Liver (tissue), 9 donors: ENCODE measurements around the gene CLN5. TPM values are rescaled to one million over a fixed set of nuclear protein-coding genes. Genes with fewer than 3 reads are reported as not detected.
A peak's percentile ranks its signal among the peaks of the same experiment; 100 is the strongest.
"Not testable (repeated sequence)": the region's sequence is repeated elsewhere in the genome, so short reads cannot be mapped to it uniquely, and the experiment has no call there.

ENCODE experiments used
- DNase-seq: peaks from one replicate; pipeline ENCODE4 v3.0.0-alpha.2; 2017; ENCODE audit warnings: low spot score
- H3K27ac ChIP-seq, 2 donors: one replicate each; pipeline ENCODE4 v1.7.0; 2013; ENCODE audit warnings: inconsistent platforms in 2 of 2, low read length in 2 of 2, control low read depth in 1 of 2, low read depth in 1 of 2, mild to moderate bottlenecking in 1 of 2
- H3K27me3 ChIP-seq, 4 donors: one replicate each; pipeline versions ENCODE4 v1.6.1 to v1.7.0; 2013; ENCODE audit warnings: low read length in 3 of 4, inconsistent platforms in 1 of 4, mild to moderate bottlenecking in 1 of 4, moderate library complexity in 1 of 4; ENCODE audit not compliant: control insufficient read depth in 4 of 4, insufficient read depth in 4 of 4
- H3K36me3 ChIP-seq, 4 donors: one replicate each; pipeline versions ENCODE4 v1.6.1 to v1.7.0; 2013; ENCODE audit warnings: low read length in 3 of 4, mild to moderate bottlenecking in 3 of 4, low read depth in 1 of 4, moderate library complexity in 1 of 4; ENCODE audit not compliant: control insufficient read depth in 4 of 4, insufficient read depth in 3 of 4
- H3K4me1 ChIP-seq, 4 donors: one replicate each; pipeline versions ENCODE4 v1.6.1 to v1.7.0; 2013; ENCODE audit warnings: low read length in 3 of 4, mild to moderate bottlenecking in 3 of 4, moderate library complexity in 1 of 4; ENCODE audit not compliant: control insufficient read depth in 4 of 4, insufficient read depth in 4 of 4
- H3K4me3 ChIP-seq, 3 donors: one replicate each; pipeline versions ENCODE4 v1.6.1 to v1.7.0; 2013; ENCODE audit warnings: low read length in 3 of 3, control low read depth in 1 of 3, low read depth in 1 of 3, mild to moderate bottlenecking in 1 of 3
- H3K9ac ChIP-seq, 2 donors: one replicate each; pipeline ENCODE4 v1.7.0; 2013; ENCODE audit warnings: low read length in 2 of 2, mild to moderate bottlenecking in 2 of 2, moderate library complexity in 2 of 2, control low read depth in 1 of 2, low read depth in 1 of 2
- H3K9me3 ChIP-seq, 4 donors: one replicate each; pipeline versions ENCODE4 v1.6.1 to v1.7.0; 2013; ENCODE audit warnings: low read length in 3 of 4; ENCODE audit not compliant: control insufficient read depth in 4 of 4
- GABPA ChIP-seq, 2 donors: IDR thresholded peaks in 1 of 2; conservative IDR thresholded peaks in 1 of 2; 2 replicates each; pipeline ENCODE4 v1.6.1; 2016; ENCODE audit warnings: antibody characterized with exemption in 2 of 2, mild to moderate bottlenecking in 1 of 2, moderate library complexity in 1 of 2
- JUND ChIP-seq, 2 donors: IDR thresholded peaks; 2 replicates each; pipeline ENCODE4 v1.6.1; 2016; ENCODE audit warnings: antibody characterized with exemption in 2 of 2
- NR2F2 ChIP-seq: IDR thresholded peaks from 2 replicates; pipeline ENCODE4 v1.6.1; 2016; ENCODE audit warnings: antibody characterized with exemption
- RAD21 ChIP-seq, 2 donors: IDR thresholded peaks; 2 replicates each; pipeline ENCODE4 v1.6.1; 2016; ENCODE audit warnings: antibody characterized with exemption in 2 of 2, mild to moderate bottlenecking in 2 of 2
- TAF1 ChIP-seq: conservative IDR thresholded peaks from 2 replicates; pipeline ENCODE4 v1.6.1; 2016; ENCODE audit warnings: antibody characterized with exemption, mild to moderate bottlenecking
- ZBTB33 ChIP-seq: IDR thresholded peaks from 2 replicates; pipeline ENCODE4 v1.6.1; 2016; ENCODE audit warnings: antibody characterized with exemption
- WGBS: extraction: QIAGEN DNeasy Blood & Tissue Kit; methylation state at CpG from one replicate; pipeline ENCODE4 v1.1.7; 2013; 5-methylcytosine and 5-hydroxymethylcytosine counted together
- polyA plus RNA-seq, 2 donors: library from polyadenylated mRNA; stranded (reverse) in 1 of 2; unstranded in 1 of 2; fragments of 200-250 nt in 1 of 2; fragments of >200 nt in 1 of 2; fragmentation: Nextera tagmentation in 1 of 2; extraction: Ambion mirVana in 1 of 2; gene quantifications; one replicate each; pipeline versions ENCODE4 v1.2.1 to v1.2.3, GENCODE V29; 2013 to 2015
- total RNA-seq, 2 donors: library from RNA; depleted of rRNA; stranded (reverse); fragments of >200 nt; gene quantifications; one replicate each; pipeline ENCODE4 v1.2.3, GENCODE V29; 2014
- TF ChIP-seq, protein P1 (sequence below): IDR thresholded peaks from 2 replicates; pipeline ENCODE4 v1.6.1; 2016; ENCODE audit warnings: antibody characterized with exemption
- TF ChIP-seq, protein P2 (sequence below): fragments of 150-350 bp; IDR thresholded peaks from 2 replicates; pipeline ENCODE4 v1.5.1; 2017; ENCODE audit warnings: improper control_type of control experiment, low read depth, low read length; ENCODE audit not compliant: missing input control
- donor health status: healthy.
- donor health status: healthy.
- donor health status: healthy.
- donor health status: healthy.
- donor health status: healthy.

The CLN5 gene
- total and polyA plus RNA-seq, 4 donors, result 11.6 to 18.2 (median 14.8) TPM

DNA sequence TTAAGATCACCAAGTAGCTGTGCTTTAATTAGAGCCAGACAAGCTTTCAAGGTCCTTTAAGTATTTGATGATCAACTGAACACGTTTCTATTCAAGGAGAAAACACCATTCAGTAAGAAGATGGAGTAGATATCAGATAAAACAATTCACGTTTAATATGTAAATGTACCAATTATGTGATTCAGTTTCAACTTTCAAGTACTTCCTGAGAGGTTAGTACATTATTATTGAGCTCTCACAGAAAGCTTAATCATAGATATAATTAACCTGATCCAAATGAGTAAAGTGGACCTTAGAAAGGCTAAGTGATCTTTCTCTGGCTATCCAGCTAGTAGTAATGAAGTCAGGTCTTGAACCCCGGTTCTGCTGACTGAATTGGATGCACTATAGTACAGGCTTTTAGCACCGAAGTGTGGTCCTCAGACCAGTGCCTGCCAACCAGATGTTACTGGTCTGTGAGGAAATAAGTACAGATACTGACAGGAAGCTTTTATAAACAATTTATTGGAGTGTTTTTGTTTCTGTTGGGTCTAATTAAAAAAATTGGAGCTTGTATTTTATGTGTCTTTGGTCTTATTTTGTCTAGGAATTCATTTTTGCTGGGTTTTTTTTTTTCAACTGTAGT lies 10.2 kb downstream of the CLN5 start:
- Histone ChIP-seq H3K9me3 (no peaks in the 10 kb centered on the region), H3K4me1 (peaks cover 3 to 24% (median 17%) of the 10 kb centered on the region in 4 donors), H3K4me3 (no peak overlapping the region), H3K27me3 (no peaks in the 10 kb centered on the region), H3K36me3 (peaks cover 0 to 8% (median 3%) of the 10 kb centered on the region in 4 donors), H3K27ac (no peak overlapping the region), H3K9ac (no peak overlapping the region)
- DNase-seq, result no peak
- TF ChIP-seq NR2F2 (no peak), TAF1 (no peak), GABPA (IDR thresholded peaks at IDR 0.05 in 1 of 2, conservative IDR thresholded peaks at IDR 0.05 in 1 of 2) (no peak)
- TF ChIP-seq, protein P1, sequence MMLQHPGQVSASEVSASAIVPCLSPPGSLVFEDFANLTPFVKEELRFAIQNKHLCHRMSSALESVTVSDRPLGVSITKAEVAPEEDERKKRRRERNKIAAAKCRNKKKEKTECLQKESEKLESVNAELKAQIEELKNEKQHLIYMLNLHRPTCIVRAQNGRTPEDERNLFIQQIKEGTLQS, result no peak
- WGBS, result 38% methylated on average over 4 of the region's 4 CpGs

DNA sequence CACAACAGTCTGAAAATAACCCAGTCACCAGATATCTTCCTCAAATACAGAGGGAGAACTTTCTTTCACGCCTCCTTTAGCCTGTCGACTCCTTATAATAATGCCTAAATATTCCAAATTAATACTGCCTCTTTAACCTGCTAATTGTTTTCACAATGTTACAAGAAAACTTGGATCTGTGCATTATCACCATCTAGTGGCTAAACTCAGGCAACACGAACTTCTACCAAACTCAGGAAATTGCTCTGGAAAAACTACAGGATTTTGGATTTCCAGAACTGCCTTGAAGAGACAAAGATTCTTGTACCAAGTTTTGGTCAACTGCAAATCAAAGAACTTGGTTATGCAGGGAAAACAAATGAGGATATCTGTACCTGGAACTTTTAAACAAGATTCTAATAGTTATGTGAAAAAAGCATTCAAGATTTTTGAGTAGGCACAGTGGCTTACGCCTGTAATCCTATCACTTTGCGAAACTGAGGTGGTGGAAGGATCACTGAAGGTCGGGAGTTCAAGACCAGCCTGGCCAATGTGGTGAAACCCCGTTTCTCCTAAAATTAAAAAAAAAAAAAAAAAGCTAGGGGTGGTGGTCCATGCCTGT lies 10.8 kb downstream of the CLN5 start:
- no peak overlapping the region for H3K27ac ChIP-seq
- DNase-seq, result no peak
- 63% methylated on average over 7 of the region's 7 CpGs for WGBS

GRCh38 chr13:77008337-77008736 lies 16.5 kb downstream of the CLN5 start:
- H3K27ac ChIP-seq, H3K27me3 ChIP-seq, H3K4me1 ChIP-seq, H3K9ac ChIP-seq, DNase-seq, H3K9me3 ChIP-seq, H3K4me3 ChIP-seq: not testable (repeated sequence)
- H3K36me3 ChIP-seq, result peaks cover 4 to 37% (median 27%) of the 10 kb centered on the region in 4 donors
- WGBS, result 92% methylated on average over 4 of the region's 4 CpGs

More for the DNA sequence above, 10.8 kb downstream of the CLN5 start:
- TF ChIP-seq, protein P2, sequence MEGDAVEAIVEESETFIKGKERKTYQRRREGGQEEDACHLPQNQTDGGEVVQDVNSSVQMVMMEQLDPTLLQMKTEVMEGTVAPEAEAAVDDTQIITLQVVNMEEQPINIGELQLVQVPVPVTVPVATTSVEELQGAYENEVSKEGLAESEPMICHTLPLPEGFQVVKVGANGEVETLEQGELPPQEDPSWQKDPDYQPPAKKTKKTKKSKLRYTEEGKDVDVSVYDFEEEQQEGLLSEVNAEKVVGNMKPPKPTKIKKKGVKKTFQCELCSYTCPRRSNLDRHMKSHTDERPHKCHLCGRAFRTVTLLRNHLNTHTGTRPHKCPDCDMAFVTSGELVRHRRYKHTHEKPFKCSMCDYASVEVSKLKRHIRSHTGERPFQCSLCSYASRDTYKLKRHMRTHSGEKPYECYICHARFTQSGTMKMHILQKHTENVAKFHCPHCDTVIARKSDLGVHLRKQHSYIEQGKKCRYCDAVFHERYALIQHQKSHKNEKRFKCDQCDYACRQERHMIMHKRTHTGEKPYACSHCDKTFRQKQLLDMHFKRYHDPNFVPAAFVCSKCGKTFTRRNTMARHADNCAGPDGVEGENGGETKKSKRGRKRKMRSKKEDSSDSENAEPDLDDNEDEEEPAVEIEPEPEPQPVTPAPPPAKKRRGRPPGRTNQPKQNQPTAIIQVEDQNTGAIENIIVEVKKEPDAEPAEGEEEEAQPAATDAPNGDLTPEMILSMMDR, result peak; percentile 56
- no peak for TF ChIP-seq ZBTB33
- no peak for TF ChIP-seq TAF1
- TF ChIP-seq JUND (IDR thresholded peaks at IDR 0.05), result no peak
- TF ChIP-seq RAD21 (IDR thresholded peaks at IDR 0.05), result peak; percentile 75 to 81
- TF ChIP-seq, protein P1, result no peak
- Histone ChIP-seq H3K4me3 (no peak overlapping the region), H3K9me3 (no peaks in the 10 kb centered on the region), H3K36me3 (peaks cover 0 to 12% (median 7%) of the 10 kb centered on the region in 4 donors), H3K4me1 (peaks cover 3 to 24% (median 17%) of the 10 kb centered on the region in 4 donors), H3K9ac (no peak overlapping the region), H3K27me3 (no peaks in the 10 kb centered on the region)
